SJSA1 (cell line): Measurements from ENCODE around the gene GABBR2. TPM values are rescaled to one million over a fixed set of nuclear protein-coding genes. Genes with fewer than 3 reads are reported as not detected.
"Not testable (repeated sequence)": the region's sequence is repeated elsewhere in the genome, so short reads cannot be mapped to it uniquely, and the experiment has no call there.

Experiments
- DNase-seq, 2 experiments: peaks; one replicate each; pipeline ENCODE4 v3.0.0-alpha.2; 2015 to 2020; ENCODE audit warnings: low spot score in 2 of 2, low read depth in 1 of 2
- H3K27ac ChIP-seq: fragments of 250-450 bp; sonication (Bioruptor Pico); 2 replicates; pipeline ENCODE4 v1.5.1; 2020; ENCODE audit warnings: mild to moderate bottlenecking, moderate library complexity
- H3K27me3 ChIP-seq: fragments of 250-450 bp; sonication (Bioruptor Pico); replicated peaks from 2 replicates; pipeline ENCODE4 v1.5.1; 2020; ENCODE audit warnings: mild to moderate bottlenecking, moderate library complexity
- H3K36me3 ChIP-seq: fragments of 250-450 bp; sonication (Bioruptor Pico); 2 replicates; pipeline ENCODE4 v1.5.1; 2020; ENCODE audit warnings: mild to moderate bottlenecking
- H3K4me1 ChIP-seq: fragments of 250-450 bp; sonication (Bioruptor Pico); replicated peaks from 2 replicates; pipeline ENCODE4 v1.6.1; 2021; ENCODE audit warnings: mild to moderate bottlenecking
- H3K4me3 ChIP-seq: fragments of 250-450 bp; sonication (Bioruptor Pico); 2 replicates; pipeline ENCODE4 v1.5.1; 2020; ENCODE audit warnings: mild to moderate bottlenecking
- H3K9me3 ChIP-seq: fragments of 250-450 bp; sonication (Bioruptor Pico); replicated peaks from 2 replicates; pipeline ENCODE4 v1.5.1; 2020; ENCODE audit warnings: mild to moderate bottlenecking
- total RNA-seq: library from RNA; depleted of rRNA; stranded (reverse); fragments of >200 nt; shearing (Covaris generic); gene quantifications from 2 replicates; pipeline ENCODE4 v1.2.3, GENCODE V29; 2014

GABBR2 gene
- total RNA-seq, 1 experiment from 2014 or later = not detected

DNA sequence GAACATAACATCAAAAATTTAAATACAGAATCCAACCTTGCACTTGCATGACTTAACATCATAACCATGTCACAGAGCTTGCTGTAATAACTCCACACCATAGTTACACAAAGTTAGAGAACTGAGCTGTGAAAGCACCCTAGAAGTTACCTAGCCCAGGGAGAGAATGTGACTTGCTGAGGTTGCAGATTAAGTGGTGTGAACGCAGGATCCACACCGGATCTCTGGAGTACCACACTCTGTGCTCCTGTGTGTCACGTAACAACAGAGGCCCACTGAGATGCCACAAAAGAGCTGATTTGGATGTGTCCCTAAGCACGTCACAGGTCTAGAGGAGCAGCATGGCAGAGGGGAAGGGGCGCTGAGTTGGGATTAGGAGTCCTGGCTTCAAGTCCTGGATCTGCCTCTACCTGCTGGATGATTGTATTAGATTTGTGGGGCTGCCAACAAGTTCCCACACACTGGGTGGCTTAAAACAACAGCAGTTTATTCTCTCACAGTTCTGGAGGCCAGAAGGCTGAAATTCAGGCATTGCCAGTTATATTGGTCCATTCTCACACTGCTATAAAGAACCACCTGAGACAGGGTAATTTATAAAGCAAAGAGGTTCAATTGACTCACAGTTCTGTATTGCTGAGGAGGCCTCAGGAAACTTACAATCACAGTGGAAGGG lies 240.0 kb downstream of the GABBR2 start:
- H3K27ac ChIP-seq = no peak overlapping the region
- no peaks in the 10 kb centered on the region for H3K27me3 ChIP-seq
- no peaks in the 10 kb centered on the region for H3K9me3 ChIP-seq
- no peaks in the 10 kb centered on the region for H3K4me1 ChIP-seq
- DNase-seq = no peak
- H3K36me3 ChIP-seq = no peaks in the 10 kb centered on the region
- no peak overlapping the region for H3K4me3 ChIP-seq

GRCh38 chr9:98465799-98466198 lies 242.9 kb downstream of the GABBR2 start:
- H3K27ac ChIP-seq = no peak overlapping the region
- no peaks in the 10 kb centered on the region for H3K4me1 ChIP-seq
- H3K36me3 ChIP-seq = no peaks in the 10 kb centered on the region
- H3K9me3 ChIP-seq = 0 out of 2 replicates have a peak, but pooled peaks cover 5% of the 10 kb centered on the region
- DNase-seq = no peak
- H3K27me3 ChIP-seq = no peaks in the 10 kb centered on the region
- H3K4me3 ChIP-seq = no peak overlapping the region

GRCh38 chr9:98464156-98464690 lies 244.5 kb downstream of the GABBR2 start:
- not testable (repeated sequence) for H3K27me3 ChIP-seq, H3K4me1 ChIP-seq, H3K27ac ChIP-seq, H3K36me3 ChIP-seq, DNase-seq, H3K4me3 ChIP-seq, H3K9me3 ChIP-seq

DNA sequence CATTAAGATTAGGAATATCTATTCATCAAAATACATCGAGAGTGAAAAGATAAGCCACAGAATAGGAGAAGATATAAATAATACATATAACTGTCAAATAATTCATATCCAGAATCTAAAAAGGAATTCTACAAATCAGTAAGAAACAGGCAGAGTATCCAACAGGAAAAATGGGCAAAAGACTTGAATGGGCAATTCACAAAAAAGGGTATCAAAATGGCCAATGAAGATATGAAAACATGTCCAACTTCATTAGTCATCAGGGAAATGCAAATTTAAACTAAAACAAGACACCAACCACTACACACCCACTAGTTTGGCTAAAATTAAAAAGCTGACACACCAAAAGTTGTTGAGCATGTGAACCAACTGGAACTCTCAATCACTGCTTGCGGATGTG lies 246.4 kb downstream of the GABBR2 start:
- no peaks in the 10 kb centered on the region for H3K36me3 ChIP-seq
- DNase-seq = no peak
- H3K27ac ChIP-seq = no peak overlapping the region
- no peak overlapping the region for H3K4me3 ChIP-seq
- H3K4me1 ChIP-seq = peaks cover 12% of the 10 kb centered on the region
- H3K27me3 ChIP-seq = no peaks in the 10 kb centered on the region
- H3K9me3 ChIP-seq = peaks cover 8% of the 10 kb centered on the region; the same call in 1 of the 2 replicates

- peaks cover 8% of the 10 kb centered on the region; the same call in 1 of the 2 replicates for H3K9me3 ChIP-seq
- no peak overlapping the region for H3K4me3 ChIP-seq
- H3K27me3 ChIP-seq = no peaks in the 10 kb centered on the region
- DNase-seq = no peak
- peaks cover 28% of the 10 kb centered on the region for H3K4me1 ChIP-seq
- H3K27ac ChIP-seq = no peak overlapping the region
- no peaks in the 10 kb centered on the region for H3K36me3 ChIP-seq
Observed at GRCh38 chr9:98460704-98461103, 248.0 kb downstream of the GABBR2 start.

GRCh38 chr9:98457726-98458370 lies 250.9 kb downstream of the GABBR2 start:
- Histone ChIP-seq H3K4me1 (peaks cover 33% of the 10 kb centered on the region), H3K4me3 (no peak overlapping the region), H3K27ac (peak overlapping the region; percentile 48), H3K36me3 (no peaks in the 10 kb centered on the region), H3K27me3 (no peaks in the 10 kb centered on the region), H3K9me3 (peaks cover 8% of the 10 kb centered on the region; the same call in 1 of the 2 replicates)
- peak in 1 of 2 experiments; percentile 61 for DNase-seq

DNA sequence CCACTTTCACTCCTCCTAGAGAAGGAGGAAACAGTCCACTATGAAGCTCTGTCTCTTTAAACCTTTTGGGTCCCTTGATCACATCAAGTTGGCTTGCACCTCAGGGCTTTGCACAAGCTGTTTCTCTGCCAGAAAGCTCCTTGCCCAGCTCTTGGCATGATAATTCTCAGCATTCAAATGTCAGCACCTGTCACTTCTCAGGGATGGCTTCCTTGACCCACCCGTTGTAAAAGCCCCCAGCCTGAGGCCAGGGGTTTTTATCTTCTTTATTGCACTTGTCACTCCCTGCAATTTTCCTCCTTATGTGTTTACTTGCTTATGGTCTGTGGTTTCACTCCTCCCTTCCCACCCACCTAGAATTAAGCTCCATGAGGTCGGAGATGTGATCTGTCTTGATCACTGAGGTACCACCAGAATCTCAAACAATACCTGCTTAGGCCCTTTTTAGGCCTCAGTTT lies 252.6 kb downstream of the GABBR2 start:
- Histone ChIP-seq H3K4me1 (peaks cover 33% of the 10 kb centered on the region), H3K27me3 (no peaks in the 10 kb centered on the region), H3K27ac (0 out of 2 replicates have a peak overlapping the region, but pooled peaks have one; percentile 45), H3K9me3 (peaks cover 6% of the 10 kb centered on the region; the same call in 1 of the 2 replicates), H3K36me3 (no peaks in the 10 kb centered on the region), H3K4me3 (no peak overlapping the region)
- peak in 1 of 2 experiments; percentile 50 for DNase-seq

- peaks cover 33% of the 10 kb centered on the region for H3K4me1 ChIP-seq
- H3K9me3 ChIP-seq = peaks cover 2% of the 10 kb centered on the region; the same call in 1 of the 2 replicates
- no peaks in the 10 kb centered on the region for H3K27me3 ChIP-seq
- no peak overlapping the region for H3K4me3 ChIP-seq
- peak in 1 of 2 experiments; percentile 50 for DNase-seq
- H3K27ac ChIP-seq = no peak overlapping the region
- no peaks in the 10 kb centered on the region for H3K36me3 ChIP-seq
Observed at GRCh38 chr9:98455256-98456155, 253.2 kb downstream of the GABBR2 start.

- H3K4me3 ChIP-seq = no peak overlapping the region
- DNase-seq = no peak
- peaks cover 33% of the 10 kb centered on the region for H3K4me1 ChIP-seq
- H3K9me3 ChIP-seq = no peaks in the 10 kb centered on the region
- H3K36me3 ChIP-seq = no peaks in the 10 kb centered on the region
- no peak overlapping the region for H3K27ac ChIP-seq
- no peaks in the 10 kb centered on the region for H3K27me3 ChIP-seq
Observed at GRCh38 chr9:98453589-98454311, 255.0 kb downstream of the GABBR2 start.

DNA sequence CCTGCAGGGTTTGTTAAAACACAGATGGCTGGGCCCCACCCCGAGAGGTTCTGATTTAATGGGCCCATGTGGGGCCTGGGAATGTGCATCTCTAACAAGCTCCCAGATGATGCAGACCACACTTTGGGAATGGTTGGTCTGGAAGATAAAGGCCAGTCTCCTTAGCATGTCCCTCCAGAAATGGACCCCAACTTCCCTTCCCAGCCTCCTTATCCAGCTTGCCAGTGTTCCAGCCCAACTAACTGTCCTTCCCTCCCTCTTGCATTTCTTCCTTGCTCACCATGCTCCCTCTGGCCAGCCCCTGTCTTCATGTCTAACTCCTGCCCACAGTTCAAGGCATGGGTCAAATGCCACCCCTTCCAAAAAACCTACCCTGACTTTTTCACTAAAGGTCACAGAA lies 257.2 kb downstream of the GABBR2 start:
- Histone ChIP-seq H3K27ac (no peak overlapping the region), H3K9me3 (no peaks in the 10 kb centered on the region), H3K27me3 (no peaks in the 10 kb centered on the region), H3K36me3 (no peaks in the 10 kb centered on the region), H3K4me1 (peaks cover 14% of the 10 kb centered on the region), H3K4me3 (no peak overlapping the region)
- DNase-seq = no peak

DNA sequence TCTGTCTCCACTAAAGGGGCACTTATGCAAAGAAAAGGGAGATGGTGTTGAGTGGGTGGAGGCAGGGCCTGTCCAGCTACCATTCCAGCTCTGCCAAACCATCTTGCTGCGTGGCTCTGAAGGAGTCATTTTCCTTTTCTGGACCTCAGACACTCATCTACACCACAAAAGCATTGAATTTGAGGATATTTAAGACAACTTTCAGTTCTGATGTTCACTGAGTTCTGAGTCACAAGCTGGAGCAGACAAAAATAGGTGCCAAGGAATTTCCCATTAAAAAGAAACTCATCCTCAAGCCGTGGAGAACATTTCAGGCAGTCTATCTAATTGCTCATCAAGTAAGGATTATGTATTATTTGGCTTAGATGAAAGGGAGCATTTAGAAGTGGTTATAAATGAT lies 258.2 kb downstream of the GABBR2 start:
- Histone ChIP-seq H3K27me3 (no peaks in the 10 kb centered on the region), H3K36me3 (no peaks in the 10 kb centered on the region), H3K4me1 (peaks cover 3% of the 10 kb centered on the region), H3K4me3 (no peak overlapping the region), H3K9me3 (no peaks in the 10 kb centered on the region), H3K27ac (no peak overlapping the region)
- DNase-seq = no peak

- no peak overlapping the region for H3K27ac ChIP-seq
- no peak for DNase-seq
Observed at GRCh38 chr9:98449871-98450270, 258.9 kb downstream of the GABBR2 start.

GRCh38 chr9:98445576-98445975 lies 263.2 kb downstream of the GABBR2 start:
- no peak overlapping the region for H3K27ac ChIP-seq
- no peaks in the 10 kb centered on the region for H3K27me3 ChIP-seq
- H3K4me1 ChIP-seq = no peaks in the 10 kb centered on the region
- H3K36me3 ChIP-seq = no peaks in the 10 kb centered on the region
- no peaks in the 10 kb centered on the region for H3K9me3 ChIP-seq
- DNase-seq = no peak
- no peak overlapping the region for H3K4me3 ChIP-seq

More at GRCh38 chr9:98449871-98450270, 258.9 kb downstream of the GABBR2 start:
- Histone ChIP-seq H3K9me3 (no peaks in the 10 kb centered on the region), H3K36me3 (no peaks in the 10 kb centered on the region), H3K4me1 (no peaks in the 10 kb centered on the region), H3K4me3 (no peak overlapping the region), H3K27me3 (no peaks in the 10 kb centered on the region)
